NT2/D1 (cell line): Measurements from ENCODE around the gene C9orf78.

Experiments used
- DNase-seq: peaks from one replicate; pipeline ENCODE4 v3.0.0-alpha.2; 2011; ENCODE audit warnings: low read depth, low spot score
- H3K27me3 ChIP-seq: 2 replicates; pipeline ENCODE4 v1.6.0; 2011; ENCODE audit warnings: mild to moderate bottlenecking; ENCODE audit not compliant: insufficient read length, insufficient read depth
- H3K36me3 ChIP-seq: 2 replicates; pipeline ENCODE4 v1.6.1; 2011; ENCODE audit warnings: mild to moderate bottlenecking, low read length, mixed read lengths; ENCODE audit not compliant: insufficient read depth, insufficient read length
- H3K4me1 ChIP-seq: 2 replicates; pipeline ENCODE4 v1.5.1; 2011; ENCODE audit not compliant: insufficient read depth, insufficient read length
- H3K4me3 ChIP-seq: 2 replicates; pipeline ENCODE4 v1.5.1; 2011; ENCODE audit warnings: low read depth; ENCODE audit not compliant: insufficient read length
- H3K9ac ChIP-seq: 2 replicates; pipeline ENCODE4 v1.6.0; 2011; ENCODE audit warnings: low read depth; ENCODE audit not compliant: insufficient read length
- H3K9me3 ChIP-seq: 2 replicates; pipeline ENCODE4 v1.5.1; 2011; ENCODE audit warnings: mild to moderate bottlenecking, low read length; ENCODE audit not compliant: insufficient read depth
- SUZ12 ChIP-seq: IDR thresholded peaks from 2 replicates; pipeline ENCODE4 v1.6.1; 2011; ENCODE audit not compliant: insufficient read length, insufficient read depth; ENCODE audit errors: extremely low read depth
- YY1 ChIP-seq: IDR thresholded peaks from 2 replicates; pipeline ENCODE4 v1.6.1; 2011; ENCODE audit not compliant: insufficient read length, insufficient read depth
- ZNF274 ChIP-seq: IDR thresholded peaks from 2 replicates; pipeline ENCODE4 v1.6.1; 2011; ENCODE audit warnings: mild to moderate bottlenecking, low read depth, low read length

The C9orf78 gene

DNA sequence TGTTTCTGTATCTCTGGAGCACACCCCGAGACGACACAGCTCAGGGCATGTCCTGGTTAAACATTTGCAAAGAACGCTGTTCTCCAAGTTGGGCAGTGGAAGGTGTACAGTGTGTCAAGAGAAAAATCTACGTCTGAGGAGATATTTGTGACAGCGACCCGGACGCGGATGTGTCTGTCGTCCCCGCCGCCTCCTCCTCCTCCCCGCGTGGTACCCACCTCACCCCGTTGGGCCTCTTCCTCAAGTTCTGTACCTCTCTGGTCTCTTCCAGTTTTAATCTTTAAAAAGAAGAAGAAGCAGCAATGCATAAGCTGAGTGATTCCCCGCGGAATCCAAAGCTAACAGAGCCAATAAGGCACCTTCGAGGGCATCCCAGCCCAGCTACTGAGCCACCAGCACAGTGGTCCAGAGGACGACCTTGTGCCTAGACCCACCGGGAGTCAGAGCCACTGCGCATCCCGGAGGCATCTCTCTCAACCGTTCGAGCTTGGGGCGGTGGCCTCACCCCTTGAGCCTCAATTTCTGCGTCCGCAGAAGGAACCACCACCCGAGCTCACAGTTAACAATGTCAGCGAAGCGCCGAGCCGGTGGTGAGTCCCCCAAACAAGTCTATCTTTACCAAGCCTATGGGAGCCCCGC is 467 bp downstream of the C9orf78 start:
- Histone ChIP-seq H3K9ac (peak overlapping the region; percentile 95), H3K36me3 (peaks cover 44% of the 10 kb centered on the region), H3K4me1 (peaks cover 9% of the 10 kb centered on the region), H3K9me3 (no peaks in the 10 kb centered on the region), H3K27me3 (peaks cover 3% of the 10 kb centered on the region), H3K4me3 (peak overlapping the region; percentile 99)
- no peak for DNase-seq
- no peak for TF ChIP-seq YY1
- TF ChIP-seq SUZ12, result no peak
- no peak for TF ChIP-seq ZNF274

DNA sequence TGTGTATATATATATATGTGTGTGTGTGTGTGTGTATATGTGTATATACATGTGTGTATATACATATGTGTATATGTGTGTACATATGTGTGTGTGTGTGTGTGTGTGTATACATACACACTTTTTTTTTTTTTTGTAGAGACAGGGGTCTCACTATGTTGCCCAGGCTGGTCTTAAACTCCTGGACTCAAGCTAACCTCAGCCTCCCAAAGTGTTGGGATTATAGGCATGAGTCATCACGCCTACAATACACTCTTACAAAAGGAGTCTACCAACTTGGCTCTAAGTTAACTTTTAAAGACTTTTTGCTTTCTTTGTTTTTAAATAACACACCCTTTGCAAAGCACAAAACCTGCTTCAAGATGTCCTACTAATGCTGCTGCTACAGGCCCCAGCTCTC is 2.1 kb downstream of the C9orf78 start:
- Histone ChIP-seq H3K4me3 (no peak overlapping the region), H3K36me3 (peaks cover 58% of the 10 kb centered on the region), H3K4me1 (no peaks in the 10 kb centered on the region), H3K9me3 (no peaks in the 10 kb centered on the region), H3K27me3 (peaks cover 3% of the 10 kb centered on the region), H3K9ac (no peak overlapping the region)
- DNase-seq, result no peak
- TF ChIP-seq SUZ12 (no peak), ZNF274 (no peak), YY1 (no peak)

DNA sequence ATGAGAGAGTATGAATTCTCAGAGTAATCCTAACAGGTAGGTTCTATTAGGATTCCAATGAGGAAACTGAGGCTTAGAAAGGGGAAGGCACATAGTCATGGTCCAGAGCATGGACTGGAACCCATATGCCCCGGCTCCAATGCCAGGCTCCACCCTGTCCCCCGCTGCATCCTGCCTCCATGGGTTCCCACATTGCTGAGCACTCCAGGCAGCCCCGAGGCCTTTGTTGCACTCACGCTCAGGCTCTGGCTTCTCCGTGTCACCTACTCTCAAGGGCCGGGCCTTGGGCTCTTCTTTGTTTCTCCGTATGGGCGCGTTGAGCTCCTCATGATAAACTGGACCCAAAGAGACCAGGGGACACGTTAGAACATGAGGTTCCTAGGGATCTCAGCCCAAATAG is 6.1 kb downstream of the C9orf78 start:
- no peak for DNase-seq
- TF ChIP-seq YY1 (no peak), SUZ12 (no peak), ZNF274 (no peak)
- no peaks in the 10 kb centered on the region for H3K4me1 ChIP-seq
- H3K9ac ChIP-seq, result no peak overlapping the region
- peaks cover 61% of the 10 kb centered on the region for H3K36me3 ChIP-seq
- H3K27me3 ChIP-seq, result no peaks in the 10 kb centered on the region
- H3K4me3 ChIP-seq, result no peak overlapping the region
- no peaks in the 10 kb centered on the region for H3K9me3 ChIP-seq

DNA sequence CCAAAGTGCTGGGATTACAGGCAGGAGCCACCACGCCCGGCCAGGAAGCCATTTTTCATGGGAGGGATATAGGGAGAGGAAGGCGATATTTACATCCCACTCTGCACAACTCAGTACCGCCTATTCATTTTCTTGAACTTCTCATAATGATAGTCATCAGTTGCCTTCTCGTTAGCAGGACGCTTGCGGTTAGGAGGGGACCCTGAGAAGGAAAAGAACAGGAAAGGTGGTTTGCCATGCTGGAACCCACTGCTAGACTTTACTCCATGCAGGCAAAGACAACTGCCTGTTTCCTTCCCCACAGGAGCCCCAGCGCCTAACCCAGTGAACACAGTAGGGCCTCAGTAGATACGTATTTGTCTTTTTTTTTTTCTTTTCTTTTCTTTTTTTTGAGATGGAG is 7.0 kb downstream of the C9orf78 start:
- Histone ChIP-seq H3K36me3 (peaks cover 56% of the 10 kb centered on the region), H3K9me3 (no peaks in the 10 kb centered on the region), H3K9ac (no peak overlapping the region), H3K4me1 (no peaks in the 10 kb centered on the region), H3K27me3 (no peaks in the 10 kb centered on the region), H3K4me3 (no peak overlapping the region)
- no peak for TF ChIP-seq YY1
- TF ChIP-seq ZNF274, result no peak
- no peak for TF ChIP-seq SUZ12
- DNase-seq, result no peak

DNA sequence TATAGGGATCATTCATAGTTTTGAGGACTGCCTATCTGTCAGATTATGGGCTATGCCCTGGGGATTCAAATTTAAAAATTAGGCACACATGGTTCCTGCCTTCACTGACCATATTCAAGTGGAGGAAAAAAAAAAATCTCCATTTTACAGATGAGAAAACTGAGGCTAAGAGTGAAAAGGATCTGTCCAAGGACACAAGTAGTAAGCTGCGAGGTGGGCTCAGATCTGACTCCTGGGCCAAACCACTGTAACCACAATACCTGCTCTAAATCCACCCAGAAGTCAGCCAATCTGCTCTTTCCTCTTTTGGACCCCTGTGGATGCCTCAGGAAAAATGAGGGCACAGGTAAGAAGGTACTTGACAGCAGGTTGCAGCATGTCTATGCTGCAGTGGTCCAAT is 8.3 kb downstream of the C9orf78 start:
- TF ChIP-seq YY1 (no peak), ZNF274 (no peak), SUZ12 (no peak)
- Histone ChIP-seq H3K9me3 (no peaks in the 10 kb centered on the region), H3K36me3 (peaks cover 54% of the 10 kb centered on the region), H3K27me3 (no peaks in the 10 kb centered on the region), H3K4me3 (no peak overlapping the region), H3K9ac (no peak overlapping the region), H3K4me1 (peaks cover 2% of the 10 kb centered on the region)
- DNase-seq, result no peak

DNA sequence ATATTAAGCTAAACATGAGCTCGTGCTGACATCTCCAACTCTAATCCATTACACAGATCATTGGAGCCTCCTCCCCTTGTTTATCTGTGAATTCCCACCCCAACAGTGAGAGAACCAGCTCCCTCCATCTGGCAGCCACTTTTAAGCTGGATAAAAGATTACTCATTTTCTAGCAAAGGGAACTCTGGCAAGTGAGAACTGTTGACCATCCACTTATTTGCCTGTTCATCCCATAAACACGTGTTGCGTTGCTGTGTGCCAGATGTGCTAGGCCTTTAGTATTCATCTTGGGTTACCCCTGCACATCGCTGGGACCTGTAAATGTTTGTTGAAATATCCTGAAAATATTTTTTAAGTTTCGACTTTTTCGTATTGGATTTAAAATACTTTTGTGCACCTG is 8.7 kb downstream of the C9orf78 start:
- TF ChIP-seq ZNF274 (no peak), YY1 (no peak)
- H3K27me3 ChIP-seq, result no peaks in the 10 kb centered on the region

DNA sequence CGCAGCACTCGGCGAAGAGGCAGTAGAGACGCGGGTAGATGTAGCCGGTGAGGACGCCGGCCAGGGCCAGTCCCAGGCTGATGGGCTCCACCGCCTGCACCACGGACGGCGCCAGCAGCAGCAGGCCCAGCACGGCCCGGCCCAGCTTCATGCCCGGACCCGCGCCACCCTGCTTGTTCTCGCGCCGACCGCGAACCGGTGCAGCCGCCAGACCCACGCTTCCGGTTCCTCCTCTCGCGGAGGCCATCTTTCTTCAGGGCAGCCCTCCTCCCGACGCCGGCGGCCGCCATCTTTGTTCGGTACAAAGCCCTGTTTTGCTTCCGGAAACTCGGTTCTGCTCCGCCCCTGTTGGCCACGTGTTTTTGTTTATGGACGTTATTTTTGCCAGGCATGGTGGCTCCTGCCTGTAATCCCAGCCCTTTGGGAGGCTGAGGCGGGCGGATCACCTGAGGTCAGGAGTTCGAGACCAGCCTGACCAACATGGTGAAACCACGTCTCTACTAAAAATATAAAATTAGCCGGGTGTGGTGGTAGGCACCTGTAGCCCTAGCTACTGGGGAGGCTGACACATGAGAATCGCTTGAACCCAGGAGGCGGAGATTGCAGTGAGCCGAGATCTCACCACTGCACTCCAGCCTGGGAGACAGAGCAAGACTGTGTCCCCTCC is 11.0 kb downstream of the C9orf78 start, which contains the start of gene TOR1A:
Gene TOR1A, minus strand, starts transcription at position 202 of the 667 bp plus-strand sequence. Its CDS starts 51 bp downstream, at position 151.
- peaks cover 51% of the 10 kb centered on the region for H3K36me3 ChIP-seq
- H3K9me3 ChIP-seq, result no peaks in the 10 kb centered on the region
- peaks cover 2% of the 10 kb centered on the region for H3K4me1 ChIP-seq
- H3K27me3 ChIP-seq, result no peaks in the 10 kb centered on the region
- H3K9ac ChIP-seq, result peak within 1 kb of the TSS; percentile 100
- H3K4me3 ChIP-seq, result peak within 1 kb of the TSS; percentile 94
- TF ChIP-seq ZNF274 (no peak), SUZ12 (no peak), YY1 (peak; percentile 99)
- peak; percentile 96 for DNase-seq

More for the DNA sequence above, 8.7 kb downstream of the C9orf78 start:
- Histone ChIP-seq H3K9ac (no peak overlapping the region), H3K36me3 (peaks cover 54% of the 10 kb centered on the region), H3K4me1 (peaks cover 2% of the 10 kb centered on the region), H3K4me3 (no peak overlapping the region), H3K9me3 (no peaks in the 10 kb centered on the region)
- no peak for DNase-seq
